BE2C (cell line): ENCODE measurements around the gene BRI3. TPM values are rescaled to one million over a fixed set of nuclear protein-coding genes. Genes with fewer than 3 reads are reported as not detected.
A peak's percentile ranks its signal among the peaks of the same experiment; 100 is the strongest.

ENCODE experiments used
- DNase-seq: peaks from one replicate; pipeline ENCODE4 v3.0.0-alpha.2; 2020
- H3K27me3 ChIP-seq: fragments of 250-450 bp; sonication (Bioruptor Pico); 2 replicates; pipeline ENCODE4 v1.5.1; 2020; ENCODE audit warnings: mild to moderate bottlenecking
- H3K36me3 ChIP-seq: fragments of 250-450 bp; sonication (Bioruptor Pico); 2 replicates; pipeline ENCODE4 v1.5.1; 2020; ENCODE audit warnings: mild to moderate bottlenecking
- H3K4me1 ChIP-seq: fragments of 250-450 bp; sonication (Bioruptor Pico); 2 replicates; pipeline ENCODE4 v1.5.1; 2020
- H3K4me3 ChIP-seq: 2 replicates; pipeline ENCODE4 v1.5.1; 2011; ENCODE audit warnings: low read depth, low read length
- H3K9me3 ChIP-seq: fragments of 250-450 bp; sonication (Bioruptor Pico); 2 replicates; pipeline ENCODE4 v1.5.1; 2020
- polyA plus RNA-seq: library from polyadenylated mRNA; unstranded; fragments of >200 nt; gene quantifications from one replicate; pipeline ENCODE4 v1.2.1, GENCODE V29; 2012; ENCODE audit warnings: low read depth, missing spikeins; ENCODE audit not compliant: insufficient read length, insufficient read depth
- TF ChIP-seq, protein P1 (sequence below): IDR thresholded peaks from 2 replicates; pipeline ENCODE4 v1.5.1; 2012; ENCODE audit warnings: mild to moderate bottlenecking, low read depth, low read length

BRI3 gene, protein sequence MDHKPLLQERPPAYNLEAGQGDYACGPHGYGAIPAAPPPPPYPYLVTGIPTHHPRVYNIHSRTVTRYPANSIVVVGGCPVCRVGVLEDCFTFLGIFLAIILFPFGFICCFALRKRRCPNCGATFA
- 316 TPM for polyA plus RNA-seq

DNA sequence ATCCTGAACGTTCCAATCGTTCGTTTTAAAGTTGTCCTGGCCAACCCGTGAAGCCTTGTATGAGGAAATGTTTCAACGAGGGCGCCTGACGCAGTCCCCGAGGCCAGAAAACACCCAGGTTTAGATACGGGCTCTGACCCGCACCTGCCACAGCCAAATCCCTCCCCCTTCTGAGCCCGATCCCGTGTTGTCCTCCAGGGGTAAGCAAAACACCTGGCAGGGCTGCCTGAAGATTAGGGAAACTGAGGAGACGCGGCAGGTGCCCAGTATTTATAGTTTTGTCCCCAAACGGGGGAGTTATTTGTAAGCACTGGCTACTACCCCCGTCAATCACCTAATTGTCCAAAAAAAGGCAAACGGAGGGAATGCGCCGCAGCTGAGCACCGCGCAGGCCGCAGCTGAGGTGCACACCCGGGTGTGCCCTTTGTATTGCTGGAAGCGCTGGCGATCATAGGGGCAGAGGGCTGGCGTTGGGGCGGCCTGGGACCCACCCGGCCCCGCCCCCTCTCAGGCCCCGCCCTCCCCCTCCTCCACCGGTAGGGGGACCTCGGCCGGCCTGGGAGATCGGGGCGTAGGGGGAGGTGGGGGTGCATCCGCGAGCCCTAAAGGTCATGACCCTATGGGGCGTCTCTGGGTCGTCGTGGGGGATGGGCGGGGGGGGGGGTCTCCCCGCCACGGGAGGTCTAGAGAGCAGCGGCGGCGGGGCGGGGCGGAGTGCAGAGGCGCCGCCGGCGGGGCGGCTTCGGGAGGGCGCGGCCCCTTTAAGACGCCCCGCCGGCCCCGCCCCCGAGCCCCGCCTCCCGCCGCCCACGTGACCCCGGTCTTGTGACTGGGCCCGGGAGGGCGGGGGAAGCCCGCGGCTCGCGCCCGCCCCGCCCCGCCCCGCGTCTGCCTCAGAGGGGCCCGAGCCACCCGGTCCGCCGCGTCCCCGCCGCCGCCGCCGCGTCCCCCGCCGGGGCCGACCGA lies at the start of gene BRI3:
Gene BRI3 (plus strand): TSS at position 896 of the 966 bp plus-strand sequence. CDS start 110 bp downstream, outside the sequence.
- peak; percentile 94 for DNase-seq
- TF ChIP-seq, protein P1, sequence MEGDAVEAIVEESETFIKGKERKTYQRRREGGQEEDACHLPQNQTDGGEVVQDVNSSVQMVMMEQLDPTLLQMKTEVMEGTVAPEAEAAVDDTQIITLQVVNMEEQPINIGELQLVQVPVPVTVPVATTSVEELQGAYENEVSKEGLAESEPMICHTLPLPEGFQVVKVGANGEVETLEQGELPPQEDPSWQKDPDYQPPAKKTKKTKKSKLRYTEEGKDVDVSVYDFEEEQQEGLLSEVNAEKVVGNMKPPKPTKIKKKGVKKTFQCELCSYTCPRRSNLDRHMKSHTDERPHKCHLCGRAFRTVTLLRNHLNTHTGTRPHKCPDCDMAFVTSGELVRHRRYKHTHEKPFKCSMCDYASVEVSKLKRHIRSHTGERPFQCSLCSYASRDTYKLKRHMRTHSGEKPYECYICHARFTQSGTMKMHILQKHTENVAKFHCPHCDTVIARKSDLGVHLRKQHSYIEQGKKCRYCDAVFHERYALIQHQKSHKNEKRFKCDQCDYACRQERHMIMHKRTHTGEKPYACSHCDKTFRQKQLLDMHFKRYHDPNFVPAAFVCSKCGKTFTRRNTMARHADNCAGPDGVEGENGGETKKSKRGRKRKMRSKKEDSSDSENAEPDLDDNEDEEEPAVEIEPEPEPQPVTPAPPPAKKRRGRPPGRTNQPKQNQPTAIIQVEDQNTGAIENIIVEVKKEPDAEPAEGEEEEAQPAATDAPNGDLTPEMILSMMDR, result no peak
- peak within 1 kb of the TSS; percentile 75 for H3K4me3 ChIP-seq
- H3K36me3 ChIP-seq, result peaks cover 3% of the 10 kb centered on the region; the same call in 1 of the 2 replicates
- peaks cover 12% of the 10 kb centered on the region for H3K4me1 ChIP-seq
- H3K27me3 ChIP-seq, result no peaks in the 10 kb centered on the region
- H3K9me3 ChIP-seq, result no peaks in the 10 kb centered on the region

DNA sequence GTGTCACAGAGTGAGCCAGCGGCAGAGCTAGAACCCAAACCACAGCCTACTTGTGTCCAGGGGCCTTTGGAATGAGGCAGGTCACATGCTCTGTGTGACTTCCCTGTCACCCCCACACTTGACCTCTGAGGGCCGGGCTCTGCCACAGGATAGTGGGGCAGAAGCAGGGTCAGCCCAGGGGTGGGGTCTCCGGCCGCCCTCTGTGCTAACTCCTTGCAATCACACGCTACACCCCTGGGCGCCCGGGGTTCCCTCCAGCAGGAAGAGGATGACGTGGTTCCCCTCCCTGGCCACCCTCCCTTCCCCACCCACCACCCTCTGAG lies 49.3 kb upstream of the BRI3 start:
- TF ChIP-seq, protein P1, result no peak
- Histone ChIP-seq H3K36me3 (no peaks in the 10 kb centered on the region), H3K4me3 (no peak overlapping the region), H3K27me3 (no peaks in the 10 kb centered on the region), H3K4me1 (no peaks in the 10 kb centered on the region), H3K9me3 (no peaks in the 10 kb centered on the region)
- no peak for DNase-seq

DNA sequence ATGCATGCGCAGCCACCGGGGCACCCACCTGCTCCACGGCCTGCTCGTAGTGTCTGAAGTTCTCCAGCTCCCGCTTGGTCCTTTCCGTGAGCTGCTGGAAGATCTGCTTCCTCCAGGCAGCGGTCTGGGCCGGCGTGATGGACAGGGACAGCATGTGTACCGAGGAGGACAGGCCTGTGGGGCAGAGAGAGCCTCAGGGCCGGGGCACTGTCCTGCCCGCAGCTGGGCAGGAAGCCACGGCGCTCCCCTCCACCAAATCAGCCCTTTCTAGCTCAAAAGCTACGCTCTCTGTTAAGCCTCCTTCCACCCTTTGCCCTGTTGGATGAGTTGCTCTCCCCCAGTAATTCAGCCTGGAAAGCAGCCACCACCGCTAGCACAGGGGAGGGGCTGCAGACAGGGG lies 48.7 kb upstream of the BRI3 start:
- no peak for DNase-seq
- TF ChIP-seq, protein P1, result no peak
- H3K27me3 ChIP-seq, result no peaks in the 10 kb centered on the region
- no peaks in the 10 kb centered on the region for H3K9me3 ChIP-seq
- H3K4me1 ChIP-seq, result no peaks in the 10 kb centered on the region
- H3K36me3 ChIP-seq, result no peaks in the 10 kb centered on the region
- H3K4me3 ChIP-seq, result no peak overlapping the region

DNA sequence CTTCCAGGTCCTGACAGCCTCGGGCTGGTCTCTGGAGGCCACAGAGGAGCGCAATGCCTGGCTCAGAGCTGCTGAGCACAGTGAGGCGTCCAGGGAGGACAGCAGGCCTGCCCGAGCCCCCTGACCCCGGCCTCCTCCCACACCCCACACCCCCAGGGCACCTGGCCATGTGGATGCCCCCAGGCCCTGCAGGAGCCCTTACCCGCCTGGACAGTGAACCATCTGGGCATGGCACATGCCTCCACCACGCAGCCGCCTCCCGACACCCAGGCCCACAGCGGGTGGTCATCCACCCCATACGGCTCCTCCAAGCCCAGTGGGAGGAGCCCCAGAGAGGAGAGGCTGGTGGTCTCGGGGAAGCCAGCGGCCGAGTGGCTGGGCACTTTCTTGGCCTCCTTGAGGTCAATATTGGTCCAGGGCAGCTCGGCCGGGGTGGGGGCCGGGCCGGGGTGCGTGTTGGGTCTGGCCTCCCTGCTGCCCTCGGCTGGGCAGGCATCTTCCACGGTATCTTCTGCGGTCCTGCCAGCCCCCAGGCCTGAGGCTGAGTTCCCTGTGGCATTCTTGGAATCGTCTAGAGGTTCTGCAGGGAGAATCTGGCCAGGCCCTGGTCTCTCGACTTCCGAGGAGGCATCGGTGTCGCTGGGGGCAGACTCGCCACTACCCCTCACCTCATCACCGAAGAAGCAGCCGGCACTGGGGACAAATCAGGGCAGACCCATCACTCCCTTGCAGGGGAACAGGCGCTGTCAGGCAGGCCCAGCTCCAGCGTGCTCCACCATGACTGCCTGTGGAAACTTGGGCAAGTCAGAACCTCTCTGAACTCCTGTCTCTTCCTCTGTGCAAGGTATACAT lies 48.0 kb upstream of the BRI3 start:
- TF ChIP-seq, protein P1, result no peak
- Histone ChIP-seq H3K27me3 (no peaks in the 10 kb centered on the region), H3K4me1 (no peaks in the 10 kb centered on the region), H3K9me3 (no peaks in the 10 kb centered on the region), H3K4me3 (no peak overlapping the region), H3K36me3 (no peaks in the 10 kb centered on the region; the same call in 1 of the 2 replicates)
- no peak for DNase-seq

DNA sequence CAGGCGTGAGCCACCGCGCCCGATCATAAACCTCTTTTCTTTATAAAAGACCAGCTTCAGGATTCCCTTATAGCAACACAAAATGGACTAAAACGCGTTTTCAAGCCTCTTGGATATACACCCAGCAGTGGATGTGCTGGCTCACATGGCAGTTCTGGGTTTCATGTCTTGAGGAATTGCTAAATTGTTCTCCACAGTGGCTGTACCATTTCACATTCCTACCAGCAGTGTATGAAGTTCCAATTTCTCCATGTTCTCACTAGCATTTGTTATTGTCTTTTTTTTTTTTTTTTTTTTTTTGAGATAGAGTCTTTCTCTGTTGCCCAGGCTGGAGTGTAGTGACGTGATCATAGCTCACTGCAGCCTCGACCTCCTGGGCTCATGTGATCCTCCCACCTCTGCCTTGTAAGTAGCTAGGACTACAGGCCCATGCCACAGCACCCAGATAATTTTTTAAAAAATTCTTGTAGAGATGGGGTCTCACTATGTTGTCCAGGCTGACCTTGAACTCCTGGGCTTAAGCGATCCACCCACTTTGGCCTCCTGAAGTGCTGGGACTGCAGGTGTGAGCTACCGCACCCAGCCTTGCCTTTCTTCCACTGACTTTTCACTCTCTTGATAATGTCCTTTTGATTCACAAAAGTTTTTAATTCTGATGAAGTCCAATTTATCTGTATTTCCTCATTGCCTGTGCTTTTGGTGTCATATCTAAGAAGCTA lies 46.9 kb upstream of the BRI3 start:
- Histone ChIP-seq H3K9me3 (no peaks in the 10 kb centered on the region), H3K36me3 (no peaks in the 10 kb centered on the region; the same call in 1 of the 2 replicates), H3K27me3 (no peaks in the 10 kb centered on the region), H3K4me3 (no peak overlapping the region), H3K4me1 (no peaks in the 10 kb centered on the region)
- DNase-seq, result no peak
- TF ChIP-seq, protein P1, result no peak
